NCI-H2196 treated with DMSO at 0.1 percent for 48 hours (cell line): ENCODE results near the gene TIMD4.
"Not testable (repeated sequence)": the region's sequence is repeated elsewhere in the genome, so short reads cannot be mapped to it uniquely, and the experiment has no call there.

ENCODE experiments used
- DNase-seq: peaks from one replicate; lab custom pipeline; 2025; ENCODE audit not compliant: unreplicated experiment; lab: John Stamatoyannopoulos, UW

The TIMD4 gene

DNA sequence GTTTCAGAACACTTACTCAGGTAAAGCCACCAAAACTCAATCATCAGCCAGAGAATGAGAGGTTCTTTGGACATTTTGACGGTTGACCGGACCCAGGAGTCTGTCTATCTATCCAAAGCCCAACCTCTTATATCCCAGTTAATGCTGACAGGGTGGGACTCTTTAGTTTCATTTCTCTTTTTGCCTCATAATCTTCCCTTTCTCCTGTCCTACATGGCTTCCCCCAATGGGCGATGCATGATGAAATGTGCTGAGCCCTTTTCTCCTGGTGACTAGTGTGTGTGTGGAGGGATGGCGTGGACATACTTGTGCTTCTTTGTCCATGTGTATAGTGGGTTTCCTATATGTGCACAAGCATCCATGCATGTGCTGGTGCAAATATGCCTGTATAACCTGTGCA, at the start of gene TIMD4:
TSS of gene TIMD4 (minus strand) at position 102 of the 400 bp plus-strand sequence. CDS start at position 74, 28 bp downstream.
- no peak for DNase-seq

DNA sequence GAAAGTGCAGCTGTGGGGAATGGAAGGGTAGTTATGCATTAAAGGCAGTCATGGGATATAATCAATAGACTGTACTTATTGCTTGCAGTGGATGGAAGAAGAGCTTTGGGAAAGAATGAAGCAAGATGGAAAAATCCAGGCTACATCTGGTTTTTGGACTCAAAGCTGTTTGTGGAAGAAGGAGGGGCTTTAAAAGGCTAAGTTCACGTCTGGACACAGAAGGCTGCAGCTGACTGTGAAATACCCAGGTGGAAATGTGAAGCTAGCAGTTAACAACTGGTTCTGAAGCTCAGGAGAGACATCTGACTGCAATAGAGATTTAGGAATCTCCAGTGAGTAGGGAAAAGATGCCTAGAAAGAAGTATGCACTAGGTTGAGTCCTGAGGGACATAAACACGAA, 43.2 kb upstream of the TIMD4 start:
- DNase-seq: no peak

DNA sequence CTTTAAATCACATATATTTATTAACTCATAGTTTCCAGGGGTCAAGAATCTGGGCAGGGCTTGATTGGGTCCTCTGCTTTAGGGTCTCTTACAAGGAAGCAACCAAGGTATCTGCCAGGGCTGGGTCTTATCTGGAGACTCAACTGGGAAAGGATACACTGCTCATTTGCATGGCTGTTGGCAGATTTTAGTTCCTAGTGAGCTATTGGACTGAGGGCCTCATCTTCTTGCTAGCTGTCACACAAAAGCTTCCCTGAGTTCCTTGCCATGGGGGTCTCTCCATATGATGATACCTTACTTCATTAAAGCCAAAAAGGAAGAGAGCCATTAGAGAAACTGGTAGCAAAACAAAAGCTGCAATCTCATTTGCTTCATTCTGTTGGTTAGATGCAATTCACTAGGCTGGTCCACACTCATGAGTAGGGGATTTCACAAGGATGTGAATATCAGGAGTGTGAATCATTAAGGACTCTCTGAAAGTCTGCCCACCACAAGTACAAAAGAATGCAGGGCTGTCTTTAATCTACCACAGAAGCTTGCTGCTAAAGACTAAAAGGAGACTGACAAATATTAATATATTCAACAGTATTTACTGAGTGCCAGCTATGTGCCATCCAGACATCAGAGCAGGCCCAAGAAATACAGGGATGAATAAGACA, 42.0 kb upstream of the TIMD4 start:
- no peak for DNase-seq

DNA sequence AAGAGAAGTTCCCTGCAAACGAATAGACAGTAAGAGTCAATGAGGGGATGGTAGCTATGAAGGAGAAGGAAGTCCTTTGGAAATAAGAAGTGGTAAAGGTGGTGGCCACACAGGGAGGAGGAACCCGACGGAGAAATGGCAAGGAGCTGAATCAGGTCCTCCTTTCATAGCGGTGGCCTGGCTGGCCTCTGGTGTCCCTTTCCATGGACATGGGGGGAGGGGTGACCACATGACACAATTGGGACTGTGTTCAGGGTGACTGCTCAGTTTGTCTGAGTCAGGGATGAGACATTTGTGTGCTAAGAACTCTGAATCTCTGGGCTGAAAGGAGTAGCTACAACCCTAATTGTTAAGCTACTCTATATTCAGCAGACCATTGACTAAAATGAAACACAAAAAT, 28.7 kb upstream of the TIMD4 start:
- no peak for DNase-seq

DNA sequence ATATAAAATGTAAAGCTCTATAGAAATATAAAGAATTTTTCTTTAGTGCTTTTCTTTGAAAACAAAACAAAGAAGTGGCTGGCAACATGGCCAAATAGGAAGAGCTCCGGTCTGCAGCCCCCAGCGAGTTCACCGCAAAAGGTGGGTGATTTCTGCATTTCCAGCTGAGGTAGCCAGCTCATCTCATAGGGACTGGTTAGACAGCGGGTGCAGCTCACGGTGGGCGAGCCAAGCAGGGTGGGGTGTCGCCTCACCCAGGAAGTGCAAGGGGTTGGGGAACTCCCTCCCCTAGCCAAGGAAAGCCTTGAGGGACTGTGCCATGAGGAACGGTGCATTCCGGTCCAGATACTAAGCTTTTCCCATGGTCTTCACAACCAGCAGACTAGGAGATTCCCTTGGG, 21.0 kb upstream of the TIMD4 start:
- DNase-seq: no peak

DNA sequence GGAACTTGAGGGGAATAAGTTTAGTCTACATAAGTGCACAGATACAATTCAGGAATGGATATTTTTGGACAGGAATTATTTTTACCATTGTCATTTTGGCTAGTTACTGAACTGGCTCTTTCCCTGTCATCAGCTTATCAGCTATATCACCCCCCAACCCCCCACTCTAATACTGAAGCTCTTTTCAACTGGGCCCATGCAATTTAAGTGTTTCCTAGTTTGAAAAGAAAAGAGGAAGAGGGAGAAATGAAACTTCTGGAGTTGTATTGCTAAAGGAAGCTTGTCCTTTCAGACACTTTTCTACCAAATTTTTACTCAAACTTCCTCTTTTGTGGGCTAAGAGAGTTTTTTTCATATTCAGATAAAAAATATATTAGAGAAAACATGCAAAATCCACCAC, 18.5 kb upstream of the TIMD4 start:
- DNase-seq: no peak

DNA sequence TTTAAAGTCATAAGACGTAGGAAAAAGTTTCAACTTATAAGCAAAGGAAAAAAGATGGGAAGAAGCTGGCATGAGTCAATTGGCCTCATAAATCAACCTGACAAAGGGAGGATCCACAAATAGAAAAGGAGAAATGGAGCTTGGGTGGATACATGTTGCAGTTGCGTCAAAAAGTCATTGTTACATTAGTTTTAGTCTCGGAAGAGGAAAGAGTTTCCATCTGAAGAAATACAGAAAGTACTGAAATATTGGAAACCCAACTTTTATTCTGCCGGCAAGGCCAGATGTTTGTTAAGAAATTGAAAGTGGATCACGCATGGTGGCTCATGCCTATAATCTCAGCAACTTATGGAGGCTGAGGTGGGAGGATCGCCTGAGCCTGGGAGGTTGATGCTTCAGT, 11.3 kb upstream of the TIMD4 start:
- DNase-seq: no peak

DNA sequence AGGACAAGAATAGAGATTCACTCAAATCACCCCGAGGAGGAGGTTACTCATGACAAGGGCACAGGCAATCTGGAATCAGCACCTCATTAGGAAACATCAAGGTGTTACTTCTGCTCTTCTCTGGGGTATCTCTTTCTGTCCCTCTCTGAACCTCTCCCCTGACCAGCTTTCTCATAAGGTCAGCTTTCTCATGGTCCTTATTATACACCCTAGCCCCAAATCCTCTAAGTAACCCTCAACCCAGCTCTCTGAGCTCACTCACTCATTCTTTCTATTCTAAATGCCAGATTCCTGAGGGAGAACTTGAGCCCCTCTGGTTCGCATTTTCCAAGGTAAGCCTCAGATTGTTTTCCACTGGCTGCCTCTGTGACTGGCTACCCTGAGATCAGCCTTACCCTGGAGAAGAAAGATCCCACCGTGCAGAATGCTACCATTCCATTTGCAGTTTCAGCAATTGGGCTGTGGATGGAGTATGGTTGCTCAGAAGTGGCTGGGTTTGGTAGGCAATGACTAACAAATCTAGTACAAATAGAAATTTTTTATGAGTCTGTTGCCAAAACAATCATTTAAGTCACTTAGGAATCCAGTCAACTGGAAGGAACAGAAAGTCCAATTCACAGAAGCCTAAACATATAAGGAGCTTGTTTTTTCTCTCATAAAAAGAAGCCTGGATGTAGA, 9.0 kb upstream of the TIMD4 start:
- DNase-seq: no peak

DNA sequence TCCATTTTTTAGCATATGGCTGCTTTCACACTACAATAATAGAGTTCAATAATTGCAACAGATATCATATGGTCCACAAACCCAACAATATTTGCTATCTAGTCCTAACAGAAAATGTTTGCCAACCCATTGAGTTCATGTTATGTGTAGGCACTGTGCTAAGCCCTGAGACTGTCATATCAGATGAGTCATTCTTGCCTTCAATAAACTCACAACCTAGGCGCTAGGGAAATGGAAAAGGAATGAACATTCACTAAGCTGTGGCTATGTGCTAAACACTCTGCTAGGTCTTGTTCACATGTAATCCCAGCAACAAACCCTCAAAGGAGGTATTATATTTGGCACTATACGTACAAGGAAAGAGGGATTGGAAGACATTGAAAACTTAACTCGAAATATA, 8.4 kb upstream of the TIMD4 start:
- DNase-seq: no peak

DNA sequence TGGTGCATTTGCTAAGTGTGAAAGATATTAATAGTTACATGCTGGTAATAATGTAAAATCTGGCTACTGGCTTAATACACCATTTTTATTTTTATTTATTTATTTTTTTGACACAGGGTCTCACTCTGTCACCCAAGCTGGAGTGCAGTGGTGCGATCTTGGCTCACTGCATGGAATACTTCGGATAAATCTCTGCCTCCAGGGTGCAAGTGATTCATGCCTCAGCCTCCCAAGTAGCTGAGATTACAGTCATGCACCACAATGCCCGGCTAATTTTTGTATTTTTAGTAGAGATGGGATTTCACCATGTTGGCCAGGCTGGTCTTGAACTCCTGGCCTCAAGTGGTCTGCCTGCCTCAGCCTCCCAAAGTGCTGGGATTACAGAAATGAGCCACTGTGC, 4.4 kb upstream of the TIMD4 start:
- not testable (repeated sequence) for DNase-seq

DNA sequence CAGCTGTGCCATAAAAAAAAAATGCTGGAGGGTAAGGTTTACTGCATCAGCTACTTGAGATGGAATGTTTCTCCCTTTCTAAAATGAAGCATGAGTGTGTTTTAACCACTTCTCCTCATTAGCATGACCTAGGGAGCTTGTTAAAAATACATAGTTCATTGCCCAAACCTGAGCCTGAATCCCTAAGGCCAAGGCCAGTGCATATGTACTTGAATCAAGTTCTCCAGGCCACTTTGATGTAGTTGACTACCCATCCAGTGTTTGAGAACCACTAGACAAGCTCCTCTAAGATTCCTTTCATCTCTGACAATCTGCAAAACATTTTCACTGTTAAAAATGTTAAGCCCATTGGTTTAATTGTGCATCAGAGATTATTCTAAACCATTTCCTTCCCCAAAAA, 6.7 kb downstream of the TIMD4 start:
- no peak for DNase-seq

DNA sequence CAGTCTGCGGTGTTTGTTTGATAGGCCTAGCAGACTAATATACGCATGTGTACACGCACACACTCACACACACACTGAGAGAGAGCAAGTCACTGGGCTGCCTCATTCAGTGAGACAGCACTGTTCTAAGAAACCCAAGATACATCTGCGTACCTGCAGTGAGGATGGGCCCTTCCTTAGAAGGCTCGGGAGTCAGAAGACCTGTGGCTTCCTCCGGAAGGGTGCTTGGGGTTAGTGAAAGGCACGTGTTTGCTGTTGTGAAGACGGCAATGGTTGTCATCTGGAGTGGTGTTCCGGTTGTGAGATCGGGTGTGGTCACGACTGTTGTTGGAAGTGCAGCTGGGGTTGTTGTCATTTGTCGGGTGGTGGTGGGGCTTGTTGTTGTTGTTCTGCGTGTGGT, 11.7 kb downstream of the TIMD4 start:
- no peak for DNase-seq

DNA sequence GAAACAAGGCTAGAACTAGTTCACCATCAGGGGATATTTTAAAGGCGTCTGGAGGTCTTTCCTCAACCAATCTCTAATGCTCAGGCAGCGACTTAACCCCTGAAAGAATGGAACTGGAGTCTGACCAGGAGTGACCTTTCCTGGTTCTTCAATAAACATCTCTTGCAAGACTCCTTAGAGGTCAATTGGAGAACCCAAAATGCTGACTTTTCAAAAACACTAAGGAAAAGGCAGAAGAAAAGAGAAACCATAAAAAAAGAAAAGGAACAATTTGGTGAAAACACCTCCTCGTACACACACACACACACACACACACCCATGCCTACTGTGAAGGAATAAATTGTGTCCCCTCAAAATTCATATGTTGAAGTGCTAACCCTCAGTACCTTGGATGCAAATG, 12.3 kb downstream of the TIMD4 start:
- DNase-seq: no peak

DNA sequence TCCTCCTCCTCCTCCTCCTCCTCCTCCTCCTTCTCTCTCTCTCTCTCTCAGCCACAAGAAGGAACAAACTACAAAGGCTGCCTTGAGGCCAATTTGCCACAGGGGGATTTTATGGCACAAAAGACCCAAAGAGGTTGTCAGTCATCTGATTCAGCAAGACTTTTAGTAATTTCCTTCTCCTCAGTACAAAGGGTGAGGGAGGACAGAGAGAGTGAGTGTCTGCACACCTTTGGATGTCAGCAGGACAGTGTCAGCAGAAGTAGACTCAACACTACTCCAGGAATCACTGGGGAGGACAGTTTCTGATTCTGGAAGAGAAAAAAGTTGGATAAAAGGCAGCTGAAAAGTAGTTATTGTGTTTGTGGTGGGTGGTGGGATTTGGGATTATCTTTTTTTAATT, 13.6 kb downstream of the TIMD4 start:
- no peak for DNase-seq

DNA sequence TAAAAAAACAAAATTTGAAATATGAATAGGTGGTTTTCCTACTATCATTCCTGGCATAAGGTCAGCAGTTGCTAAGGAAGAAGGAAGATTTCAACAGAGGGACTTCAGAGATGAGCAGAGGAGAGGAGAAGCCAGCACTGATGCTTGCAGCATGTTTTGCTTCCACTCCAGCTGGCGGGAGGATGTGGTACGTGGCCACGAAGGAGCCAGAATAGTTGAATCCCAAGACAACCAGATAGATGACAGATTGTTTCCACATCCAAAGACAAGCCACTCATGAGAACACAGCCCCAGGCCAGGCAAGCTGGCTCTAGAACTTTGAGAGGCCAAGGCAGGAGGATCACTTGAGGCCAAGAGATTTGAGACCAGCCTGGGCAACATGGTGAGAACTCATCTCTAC, 15.1 kb downstream of the TIMD4 start:
- DNase-seq: no peak

DNA sequence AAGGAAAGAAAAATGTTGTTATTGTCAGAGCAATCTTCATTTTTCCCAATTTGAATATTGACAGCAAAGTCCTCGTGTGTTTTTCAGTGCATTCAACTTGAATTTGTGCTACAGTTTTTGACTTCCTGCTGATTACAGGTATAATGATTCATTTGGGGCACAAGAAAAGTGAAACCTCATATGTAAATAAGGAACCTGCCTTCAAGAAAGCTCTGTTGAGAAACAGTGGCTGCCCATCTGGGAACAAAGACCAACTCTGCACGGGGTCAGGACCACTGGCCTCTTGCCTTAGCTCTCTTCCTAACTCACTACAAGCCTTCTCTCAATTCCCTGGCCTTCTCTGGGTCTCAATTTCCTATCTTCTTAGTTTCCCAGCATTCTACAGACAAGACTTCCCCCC, 21.0 kb downstream of the TIMD4 start:
- DNase-seq: no peak

DNA sequence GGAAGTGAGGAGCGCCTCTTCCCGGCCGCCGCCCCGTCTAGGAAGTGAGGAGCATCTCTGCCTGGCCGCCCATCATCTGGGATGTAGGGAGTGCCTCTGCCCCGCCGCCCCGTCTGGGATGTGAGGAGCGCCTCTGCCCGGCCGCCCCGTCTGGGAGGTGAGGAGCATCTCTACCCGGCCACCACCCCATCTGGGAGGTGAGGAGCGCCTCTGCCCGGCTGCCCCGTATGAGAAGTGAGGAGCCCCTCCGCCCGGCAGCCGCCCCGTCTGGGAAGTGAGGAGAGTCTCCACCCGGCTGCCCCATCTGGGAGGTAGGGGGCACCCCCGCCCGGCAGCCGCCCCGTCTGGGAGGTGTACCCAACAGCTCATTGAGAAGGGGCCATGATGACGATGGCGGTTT, 22.6 kb downstream of the TIMD4 start:
- not testable (repeated sequence) for DNase-seq

DNA sequence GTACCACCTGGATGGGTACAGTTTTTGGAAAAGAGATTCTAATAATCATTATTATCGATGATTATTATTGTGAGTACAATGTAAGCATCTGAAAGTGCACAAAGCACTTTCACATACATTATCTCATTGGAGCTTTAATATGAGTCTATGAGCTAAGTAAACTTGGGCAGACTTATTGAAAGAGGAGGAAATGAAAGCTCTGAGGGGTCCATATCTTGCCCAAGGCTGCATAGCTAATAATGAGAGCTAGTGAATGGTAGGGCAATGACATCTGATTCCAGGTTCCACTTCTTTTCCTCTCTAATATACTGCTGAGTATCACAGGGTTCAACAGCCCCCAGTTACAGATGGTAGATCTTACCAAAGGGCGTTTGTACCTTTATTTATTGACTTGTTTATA, 26.1 kb downstream of the TIMD4 start:
- DNase-seq: no peak

DNA sequence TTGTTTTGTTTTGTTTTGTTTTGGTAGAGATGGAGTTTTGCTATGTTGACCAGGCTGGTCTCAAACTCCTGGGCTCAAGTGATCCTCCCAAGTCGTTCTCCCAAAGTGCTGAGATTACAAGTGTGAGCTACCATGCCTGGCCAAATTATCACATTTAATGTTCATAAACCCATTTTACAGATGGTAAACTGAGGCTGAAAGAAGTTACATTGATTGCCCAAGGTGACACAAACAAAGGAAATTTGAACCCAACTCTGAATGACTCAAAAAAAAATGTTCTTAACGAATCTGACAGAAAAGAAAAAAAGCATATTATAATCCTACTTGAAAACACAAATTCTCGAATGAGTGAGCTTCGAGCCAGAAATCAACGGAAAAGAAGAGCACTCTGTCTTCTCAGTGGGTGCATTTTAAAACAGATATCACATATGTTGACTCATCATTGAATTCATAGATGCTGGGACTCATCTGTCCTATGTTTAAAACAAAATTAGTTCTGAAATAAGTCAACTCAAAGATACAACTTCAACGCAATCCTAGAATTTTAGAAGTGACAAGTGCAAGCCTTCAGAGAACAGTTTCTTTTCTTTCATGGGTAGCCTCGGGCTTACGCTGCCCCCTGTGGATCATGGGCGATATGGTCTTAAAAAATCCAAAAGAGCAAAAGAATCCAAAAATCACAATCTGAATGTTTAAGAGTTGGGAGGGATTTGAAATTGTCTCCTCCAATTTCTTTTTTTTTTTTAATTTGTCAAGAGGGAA, 28.4 kb downstream of the TIMD4 start:
- DNase-seq: no peak

DNA sequence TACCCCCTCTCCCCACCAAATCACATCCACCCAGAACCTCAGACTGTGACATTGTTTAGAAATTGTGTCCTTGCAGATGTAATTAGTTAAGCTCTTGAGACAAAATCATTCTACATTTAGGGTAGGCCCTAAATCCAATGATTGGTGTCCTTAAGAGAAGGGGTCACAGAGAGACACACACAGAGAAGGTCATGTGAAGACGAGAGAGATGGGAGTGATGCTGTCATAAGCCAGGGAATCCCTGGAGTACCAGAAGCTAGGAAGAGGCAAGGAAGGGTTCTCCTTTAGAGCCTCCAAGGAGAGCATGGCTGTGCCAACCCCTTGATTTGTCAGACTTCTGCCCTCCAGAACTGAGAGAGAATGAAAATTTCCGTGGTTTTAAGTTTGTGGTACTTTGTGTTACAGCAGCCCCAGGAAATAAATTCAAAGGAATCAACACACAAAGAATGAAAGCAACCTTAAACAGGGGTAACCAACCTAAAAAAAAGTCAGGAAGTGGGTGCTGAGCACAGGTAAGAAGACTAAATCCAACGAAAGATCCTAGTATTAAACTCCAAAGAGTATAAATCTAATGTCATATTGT, 33.6 kb downstream of the TIMD4 start:
- DNase-seq: no peak

DNA sequence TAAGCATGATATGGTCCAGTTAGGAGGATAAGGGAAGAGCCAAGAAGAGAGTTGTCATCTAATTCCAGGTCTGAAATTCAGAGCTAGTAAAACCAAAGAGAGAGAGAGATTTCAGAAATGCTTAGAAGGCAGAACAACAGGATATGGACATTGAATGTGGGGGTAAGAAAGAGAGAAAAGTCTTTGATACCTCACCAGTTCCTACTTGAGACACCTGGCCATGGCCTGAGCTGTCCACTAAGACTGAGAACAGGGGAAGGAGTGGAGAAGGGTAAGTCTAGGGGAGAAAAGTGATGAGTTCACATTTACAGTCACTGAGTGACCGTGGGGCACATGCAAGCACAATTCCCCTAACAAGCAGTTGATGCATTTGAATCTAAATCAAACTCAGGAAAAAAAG, 35.5 kb downstream of the TIMD4 start:
- no peak for DNase-seq

DNA sequence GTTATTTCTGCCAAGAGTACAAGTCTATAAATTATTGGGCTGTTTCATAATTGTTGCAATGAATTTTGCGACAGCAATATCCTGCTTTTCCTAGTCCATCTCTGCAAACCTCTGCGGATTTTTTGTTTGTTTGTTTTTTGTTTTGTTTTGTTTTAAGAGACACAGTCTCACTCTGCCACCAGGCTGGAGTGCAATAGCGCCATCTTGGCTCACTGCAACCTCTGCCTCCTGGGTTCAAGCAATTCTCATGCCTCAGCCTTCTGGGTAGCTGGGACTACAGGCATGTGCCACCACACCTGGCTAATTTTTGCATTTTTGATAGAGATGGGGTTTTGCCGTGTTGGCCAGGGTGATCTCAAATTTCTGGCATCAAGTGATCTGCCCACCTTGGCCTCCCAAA, 37.3 kb downstream of the TIMD4 start:
- DNase-seq: not testable (repeated sequence)
